ENCODE data around the gene NR2F2.

Gene NR2F2

DNA sequence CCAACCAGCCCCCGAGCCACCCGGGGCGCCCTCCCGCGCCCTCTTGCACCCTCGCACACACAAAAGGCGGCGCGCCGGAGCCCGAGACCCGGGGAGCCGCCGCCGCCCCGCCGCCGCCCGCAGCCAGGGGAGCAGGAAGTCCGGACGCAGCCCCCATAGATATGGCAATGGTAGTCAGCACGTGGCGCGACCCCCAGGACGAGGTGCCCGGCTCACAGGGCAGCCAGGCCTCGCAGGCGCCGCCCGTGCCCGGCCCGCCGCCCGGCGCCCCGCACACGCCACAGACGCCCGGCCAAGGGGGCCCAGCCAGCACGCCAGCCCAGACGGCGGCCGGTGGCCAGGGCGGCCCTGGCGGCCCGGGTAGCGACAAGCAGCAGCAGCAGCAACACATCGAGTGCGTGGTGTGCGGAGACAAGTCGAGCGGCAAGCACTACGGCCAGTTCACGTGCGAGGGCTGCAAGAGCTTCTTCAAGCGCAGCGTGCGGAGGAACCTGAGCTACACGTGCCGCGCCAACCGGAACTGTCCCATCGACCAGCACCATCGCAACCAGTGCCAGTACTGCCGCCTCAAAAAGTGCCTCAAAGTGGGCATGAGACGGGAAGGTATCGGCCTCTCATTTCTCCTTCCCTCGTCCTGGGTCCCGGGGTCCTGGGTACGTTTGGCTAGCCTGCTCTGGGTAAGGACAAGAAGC is 1.6 kb downstream of the NR2F2 start:
- DNase-seq (ENCODE audit: low read depth, low spot score) = peak; percentile 6

DNA sequence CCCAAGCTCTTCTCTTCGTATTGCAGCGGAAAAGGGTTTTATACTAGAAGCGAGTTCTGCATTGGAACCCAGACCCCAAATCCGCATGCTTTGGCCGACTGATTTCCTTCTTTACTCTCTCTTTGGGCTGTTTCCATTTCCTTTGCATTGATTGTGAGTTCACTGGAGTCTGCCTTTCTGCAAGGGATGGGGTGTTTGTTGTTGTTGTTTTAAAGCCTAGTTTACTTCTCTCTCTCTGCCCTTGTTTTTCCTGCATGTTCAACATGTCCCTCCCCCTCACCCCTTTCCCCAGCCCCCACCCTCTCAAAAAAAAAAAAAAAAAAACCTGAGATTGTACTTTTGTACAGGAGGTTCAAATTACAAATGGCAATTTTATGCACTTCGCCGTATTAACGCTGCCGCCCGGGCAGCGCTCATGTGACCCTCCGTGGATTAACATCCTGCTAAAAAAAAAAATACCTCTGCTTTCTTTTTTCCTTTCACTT is 2.2 kb downstream of the NR2F2 start:
- peak; percentile 12 for DNase-seq (ENCODE audit: low read depth, low spot score)

GRCh38 chr15:96333131-96334016 is 2.9 kb downstream of the NR2F2 start:
- DNase-seq (ENCODE audit: low read depth, low spot score) = no peak

- DNase-seq (ENCODE audit: low read depth, low spot score) = no peak
These were observed 3.7 kb downstream of the NR2F2 start for GRCh38 chr15:96334017-96334704.

DNA sequence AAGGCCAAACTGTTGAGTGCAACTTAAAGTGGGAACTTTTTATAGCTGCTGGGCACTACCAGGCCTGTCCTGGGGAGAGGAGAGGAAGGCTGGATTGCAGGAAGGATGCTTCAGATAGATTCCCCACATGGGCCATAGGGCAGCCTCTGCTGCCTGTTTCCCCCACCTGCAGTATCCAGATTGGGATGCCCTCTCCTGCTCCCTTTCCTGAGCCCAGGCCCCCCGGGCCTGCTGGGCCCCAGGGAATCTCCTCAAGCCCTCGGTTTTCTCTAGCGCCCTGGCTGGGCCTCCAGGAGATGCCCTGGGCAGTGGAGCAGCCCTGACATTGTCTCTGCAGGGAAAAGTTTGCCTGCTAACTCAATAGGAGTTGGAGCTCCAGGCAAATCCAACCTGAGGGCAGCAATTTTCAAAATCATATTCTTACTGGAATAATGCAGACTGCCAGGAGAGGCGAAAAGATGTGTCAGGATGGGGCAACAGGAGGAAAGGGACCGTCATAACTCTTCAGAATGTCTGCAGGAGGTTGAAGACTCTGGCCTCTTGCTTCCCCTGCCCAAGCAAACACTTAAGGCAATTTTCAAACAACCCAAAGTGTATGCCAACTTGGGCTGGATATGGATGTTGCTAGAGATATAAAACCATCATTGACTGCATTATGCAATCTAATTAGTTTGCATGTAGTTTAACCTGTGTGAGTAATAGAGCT is 4.4 kb downstream of the NR2F2 start:
- DNase-seq (ENCODE audit: low read depth, low spot score) = no peak

DNA sequence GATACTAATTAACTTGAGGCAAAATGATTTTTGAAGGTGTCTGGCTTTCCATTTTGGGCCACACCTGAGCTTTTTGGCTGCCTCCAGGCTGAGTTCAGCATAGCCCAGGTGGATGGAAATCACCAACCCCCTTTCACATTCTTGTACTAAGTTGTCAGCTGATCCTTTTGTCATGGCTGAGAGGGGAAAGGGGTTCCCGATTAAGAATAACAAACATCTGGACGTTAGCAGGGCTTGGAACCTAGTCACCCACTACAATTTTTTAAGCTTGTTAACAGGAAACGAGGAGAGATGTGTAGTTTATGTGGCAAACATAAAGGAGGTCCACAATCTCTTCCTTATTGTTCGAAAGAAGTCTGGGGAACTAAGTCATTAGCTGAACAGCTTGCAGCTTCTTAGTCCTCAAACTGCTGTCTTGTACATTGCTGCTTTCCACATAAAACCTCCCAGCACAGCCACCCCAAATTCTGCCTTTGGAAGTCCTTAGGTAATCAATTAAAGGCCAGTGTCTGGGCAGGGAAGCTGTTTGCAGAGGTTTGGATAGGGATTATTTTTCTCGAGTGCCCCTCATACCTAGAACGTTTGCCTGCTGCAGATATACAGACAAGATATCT is 5.0 kb downstream of the NR2F2 start:
- DNase-seq (ENCODE audit: low read depth, low spot score) = no peak

GRCh38 chr15:96336108-96336595 is 5.7 kb downstream of the NR2F2 start:
- no peak for DNase-seq (ENCODE audit: low read depth, low spot score)

DNA sequence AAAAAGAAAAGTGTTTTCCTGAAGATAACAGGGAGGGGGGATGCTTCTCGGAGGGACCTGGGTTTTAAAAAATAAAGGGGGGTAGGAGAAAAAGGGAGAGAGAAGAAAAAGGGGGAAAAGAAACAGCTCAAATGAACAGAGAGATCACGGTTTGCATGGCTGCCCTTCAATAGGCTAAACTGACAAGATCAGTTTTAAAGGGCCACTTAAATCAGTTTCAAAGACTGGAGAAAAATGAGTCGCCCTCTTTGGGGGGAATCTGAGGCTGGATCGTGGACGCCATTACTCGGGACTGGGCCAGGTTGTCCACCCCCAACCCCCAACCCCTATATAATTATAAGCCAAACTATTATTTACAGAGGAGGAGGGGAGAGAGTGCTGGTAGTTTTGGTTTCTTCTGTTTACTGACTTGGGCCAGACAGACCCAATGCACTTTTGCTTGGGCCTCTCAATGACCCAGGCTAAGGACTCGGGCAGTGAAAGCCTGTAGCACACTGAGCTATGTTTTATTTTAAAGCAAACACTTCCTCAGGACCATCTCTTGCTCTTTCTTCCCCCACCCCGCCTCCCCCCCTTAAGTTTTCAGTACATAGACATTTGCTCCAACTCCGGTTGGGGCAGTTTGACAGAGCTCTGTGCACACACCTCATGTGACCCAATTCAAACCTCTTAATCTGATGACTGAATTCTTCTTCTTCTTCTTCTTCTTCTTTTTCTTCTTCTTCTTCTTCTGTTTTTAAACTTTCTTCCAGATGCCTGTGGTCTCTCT is 6.3 kb downstream of the NR2F2 start:
- no peak for DNase-seq (ENCODE audit: low read depth, low spot score)

DNA sequence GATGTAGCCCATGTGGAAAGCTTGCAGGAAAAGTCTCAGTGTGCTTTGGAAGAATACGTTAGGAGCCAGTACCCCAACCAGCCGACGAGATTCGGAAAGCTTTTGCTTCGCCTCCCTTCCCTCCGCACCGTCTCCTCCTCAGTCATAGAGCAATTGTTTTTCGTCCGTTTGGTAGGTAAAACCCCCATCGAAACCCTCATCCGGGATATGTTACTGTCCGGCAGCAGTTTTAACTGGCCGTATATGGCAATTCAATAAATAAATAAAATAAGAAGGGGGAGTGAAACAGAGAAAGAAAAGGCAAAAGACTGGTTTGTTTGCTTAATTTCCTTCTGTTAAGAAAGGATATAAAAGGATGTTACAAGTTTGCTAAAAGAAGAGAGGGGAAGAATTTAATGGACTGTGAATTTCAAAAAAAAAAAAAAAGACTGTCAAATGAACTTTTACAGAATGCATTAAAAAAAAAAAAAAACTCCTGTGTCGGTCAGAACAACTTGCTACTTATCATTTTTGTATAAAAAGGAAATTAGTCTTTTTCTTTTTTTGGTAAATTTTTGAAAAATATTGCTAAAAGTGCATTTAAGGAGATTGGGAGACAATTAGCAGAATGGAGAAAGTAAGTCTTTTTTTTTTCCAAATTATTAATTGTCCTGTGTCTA is 7.0 kb downstream of the NR2F2 start:
- no peak for DNase-seq (ENCODE audit: low read depth, low spot score)

GRCh38 chr15:96338074-96338765 is 7.7 kb downstream of the NR2F2 start:
- no peak for DNase-seq (ENCODE audit: low read depth, low spot score)

GRCh38 chr15:96338766-96339618 is 8.5 kb downstream of the NR2F2 start:
- DNase-seq (ENCODE audit: low read depth, low spot score) = no peak

GRCh38 chr15:96339619-96340347 is 9.3 kb downstream of the NR2F2 start:
- no peak for DNase-seq (ENCODE audit: low read depth, low spot score)

DNA sequence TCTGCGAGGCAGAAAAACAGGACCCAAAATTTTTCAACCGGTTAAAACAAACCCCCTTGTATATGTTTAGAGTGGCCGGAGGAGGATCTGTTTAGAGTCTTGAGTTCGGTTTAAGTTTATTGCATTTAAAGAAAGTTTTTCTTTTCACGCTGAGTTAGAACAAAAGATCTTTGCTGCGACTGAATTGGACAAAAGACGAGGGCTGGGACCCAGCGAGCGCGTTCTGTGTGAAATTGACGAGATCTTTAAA is 9.8 kb downstream of the NR2F2 start:
- no peak for DNase-seq (ENCODE audit: low read depth, low spot score)

DNA sequence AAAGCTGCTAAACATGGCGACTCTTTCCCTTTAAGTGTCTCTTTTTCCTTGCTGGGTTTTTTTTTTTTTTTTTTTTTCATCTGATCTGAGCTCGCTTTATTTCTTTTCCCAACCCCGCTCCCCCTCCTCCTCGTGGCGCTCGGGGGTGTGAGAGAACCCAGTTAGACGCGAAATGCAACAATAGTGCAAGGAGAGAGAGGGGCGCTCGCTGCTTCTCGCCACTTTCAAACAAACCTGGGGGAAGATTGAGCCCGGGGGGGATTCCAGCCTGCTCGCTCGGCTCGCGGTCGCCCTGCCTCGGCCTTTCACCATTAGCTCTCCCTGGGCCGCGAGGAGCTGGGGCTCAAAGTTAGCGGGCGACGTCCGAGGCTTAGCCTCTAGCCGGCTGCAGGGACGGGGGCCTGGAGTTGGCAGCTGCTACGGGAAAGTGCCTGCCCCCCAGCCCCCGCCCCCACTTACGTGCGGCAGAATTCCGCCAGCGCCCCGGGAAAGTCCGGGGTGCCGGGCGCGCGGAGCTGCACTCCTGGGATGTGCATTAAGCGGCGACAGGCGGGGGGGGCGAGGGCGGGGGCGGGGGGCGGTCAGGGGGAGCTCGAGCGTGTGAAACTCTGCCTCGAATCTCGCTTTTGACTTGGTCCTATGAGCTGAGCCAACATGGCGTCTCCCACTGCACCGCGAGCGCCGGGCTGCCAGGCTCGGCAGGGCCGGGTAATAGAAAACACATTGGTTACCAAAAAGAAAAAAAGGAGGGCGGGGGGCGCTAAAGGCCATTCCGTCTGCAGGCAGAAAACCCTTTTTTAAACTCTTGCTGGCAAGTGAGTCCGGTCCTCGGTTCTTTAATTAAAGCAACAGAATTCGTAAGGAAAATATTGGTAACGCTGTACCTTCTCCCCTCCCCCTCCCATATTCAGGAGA is 10.4 kb downstream of the NR2F2 start:
- DNase-seq (ENCODE audit: low read depth, low spot score) = no peak

DNA sequence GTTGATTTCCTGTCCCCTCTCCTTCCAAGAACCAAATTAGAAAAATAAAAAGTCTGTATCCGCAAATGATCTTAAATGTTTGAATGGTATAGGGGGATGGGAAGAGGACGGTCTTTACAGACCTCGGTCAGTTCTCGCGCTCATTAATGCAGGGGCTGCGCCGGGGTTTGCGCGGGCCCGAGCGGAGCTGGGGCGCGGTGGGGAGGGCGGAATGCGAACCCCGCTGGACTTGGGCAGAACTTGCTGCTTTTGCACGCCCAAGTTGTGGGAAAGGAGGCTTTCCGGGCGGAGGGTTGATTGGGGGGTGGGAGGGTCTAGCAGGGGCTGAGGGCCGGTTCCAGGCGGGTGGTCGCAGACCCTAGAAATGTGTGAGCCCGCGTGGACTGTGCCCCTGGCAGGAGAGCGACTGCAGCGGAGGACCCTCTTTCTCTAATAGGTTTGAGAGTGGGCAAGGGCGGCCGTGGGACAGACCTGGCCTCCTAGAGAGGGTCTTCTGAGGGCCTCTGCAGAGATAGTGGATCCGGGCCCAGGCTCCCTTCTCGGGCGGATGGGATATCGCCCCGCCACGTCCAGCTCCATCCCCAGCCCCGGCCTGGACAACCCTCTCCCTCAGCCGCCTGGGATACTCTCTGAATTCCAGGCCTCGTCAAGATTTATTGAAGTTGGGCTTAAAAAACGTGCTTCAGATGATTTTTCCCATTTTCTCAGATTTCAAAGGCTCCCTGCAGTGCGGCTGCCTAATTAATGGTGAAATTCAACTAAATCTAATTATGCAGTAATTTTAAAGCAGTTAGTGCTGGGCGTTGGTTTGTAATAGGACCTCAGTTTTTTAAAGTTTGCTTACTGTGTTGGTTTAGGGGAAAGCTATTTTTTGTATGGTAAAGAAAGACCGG is 11.3 kb downstream of the NR2F2 start:
- no peak for DNase-seq (ENCODE audit: low read depth, low spot score)

Data from smooth muscle cell of the brain vasculature (primary cell).